GM12878 (cell line): Measurements from ENCODE around the gene PORCN. TPM values are rescaled to one million over a fixed set of nuclear protein-coding genes. Genes with fewer than 3 reads are reported as not detected.

Experiments
- ATAC-seq: fragments of 200-7000 bp; cut with Tn5 transposase; 3 replicates; pipeline ENCODE4 v1.9.1; 2020; ENCODE audit warnings: mild to moderate bottlenecking, moderate library complexity
- BruUV-seq: library from RNA; stranded (reverse); fragments of 400-500 nt; replicated peaks from 2 replicates; lab custom pipeline; 2021; lab: Mats Ljungman, UMichigan
- CTCF ChIA-PET: fragments of 300-600 bp; sonication (Branson Sonifier 250); formaldehyde crosslinking; extraction: SDS; loops from one replicate; lab custom pipeline; 2021; ENCODE audit warnings: inconsistent platforms; lab: Yijun Ruan, JAX
- POLR2A ChIA-PET: fragments of 350-600 bp; formaldehyde crosslinking; extraction: SDS; loops from one replicate; lab custom pipeline; 2021; ENCODE audit warnings: inconsistent platforms; lab: Charles Lee
- RAD21 ChIA-PET: fragments of 300-600 bp; sonication (Branson Sonifier 250); formaldehyde crosslinking; loops from one replicate; lab custom pipeline; 2023; ENCODE audit warnings: antibody characterized with exemption; ENCODE audit not compliant: unreplicated experiment; lab: Charles Lee
- SMC1A ChIA-PET: fragments of 300-600 bp; sonication (Branson Sonifier 250); formaldehyde crosslinking; loops from one replicate; lab custom pipeline; 2023; ENCODE audit not compliant: unreplicated experiment, uncharacterized antibody; lab: Charles Lee
- DNase-seq: peaks from one replicate; pipeline ENCODE4 v3.0.0-alpha.2; 2011; ENCODE audit warnings: low read depth, low spot score
- FAIRE-seq: peaks from 3 replicates; lab custom pipeline; 2011; peaks lifted over from hg19 to GRCh38; lab: Jason Lieb, UNC
- H2AFZ ChIP-seq: 2 replicates; pipeline ENCODE4 v1.6.0; 2011; ENCODE audit warnings: low read depth, low read length, control low read depth; ENCODE audit not compliant: control insufficient read depth
- H3K27ac ChIP-seq: 2 replicates; pipeline ENCODE4 v1.5.1; 2011; ENCODE audit warnings: control low read depth; ENCODE audit not compliant: control insufficient read depth, insufficient read depth
- H3K27me3 ChIP-seq, 2 experiments: replicated peaks in 1 of 2; 2 replicates each; pipeline versions ENCODE4 v1.6.0 to v1.6.1; 2011; ENCODE audit warnings: low read length in 1 of 2; ENCODE audit not compliant: control insufficient read depth in 2 of 2, insufficient read depth in 2 of 2
- H3K36me3 ChIP-seq, 2 experiments: 2 replicates each; pipeline ENCODE4 v1.5.1; 2011; ENCODE audit warnings: low read length in 1 of 2; ENCODE audit not compliant: control insufficient read depth in 2 of 2, insufficient read depth in 2 of 2
- H3K4me1 ChIP-seq: 2 replicates; pipeline ENCODE4 v1.6.1; 2011; ENCODE audit warnings: mild to moderate bottlenecking, low read length, moderate library complexity, mixed read lengths; ENCODE audit not compliant: control insufficient read depth, insufficient read depth
- H3K4me2 ChIP-seq: 2 replicates; pipeline ENCODE4 v1.6.0; 2011; ENCODE audit warnings: control low read depth; ENCODE audit not compliant: control insufficient read depth, insufficient read depth
- H3K4me3 ChIP-seq: fragments of 200-600 bp; sonication (generic); 2 replicates; pipeline ENCODE4 v1.5.1; 2016
- H3K79me2 ChIP-seq: 2 replicates; pipeline ENCODE4 v1.6.0; 2011; ENCODE audit warnings: low read length; ENCODE audit not compliant: control insufficient read depth, insufficient read depth
- H3K9ac ChIP-seq: 2 replicates; pipeline ENCODE4 v1.8.0; 2011; ENCODE audit warnings: low read length, control low read depth, mixed read lengths; ENCODE audit not compliant: control insufficient read depth, insufficient read depth
- H3K9me3 ChIP-seq: replicated peaks from 3 replicates; pipeline ENCODE4 v1.5.1; 2011; ENCODE audit warnings: mild to moderate bottlenecking, low read length; ENCODE audit not compliant: control insufficient read depth, insufficient read depth
- H4K20me1 ChIP-seq: 2 replicates; pipeline ENCODE4 v1.6.0; 2011; ENCODE audit not compliant: control insufficient read depth, insufficient read depth
- FOXM1 ChIP-seq: IDR thresholded peaks from 2 replicates; pipeline ENCODE4 v1.6.1; 2012; ENCODE audit warnings: low read depth, mild to moderate bottlenecking, inconsistent platforms, low read length, moderate library complexity
- NBN ChIP-seq: fragments of 450-650 bp; IDR thresholded peaks from 2 replicates; pipeline ENCODE4 v1.6.1; 2016
- NFIC ChIP-seq: IDR thresholded peaks from 2 replicates; pipeline ENCODE4 v1.6.1; 2012; ENCODE audit warnings: low read depth, mild to moderate bottlenecking, inconsistent platforms, low read length, moderate library complexity
- POLR2A ChIP-seq: IDR thresholded peaks from 2 replicates; pipeline ENCODE4 v1.6.1; 2011; ENCODE audit warnings: low read depth, mild to moderate bottlenecking, low read length
- SREBF1 ChIP-seq: IDR thresholded peaks from 2 replicates; pipeline ENCODE4 v1.6.1; 2012; ENCODE audit warnings: mild to moderate bottlenecking, low read length
- WGBS: methylation state at CpG from one replicate; pipeline ENCODE4 v1.1.6; 2016; ENCODE audit warnings: low lambda C conversion rate; ENCODE audit not compliant: insufficient replicate concordance, insufficient coverage; ENCODE audit errors: missing lambda C conversion rate; 5-methylcytosine and 5-hydroxymethylcytosine counted together
- in situ Hi-C: fragments of 300-500 bp; cut with MboI; formaldehyde crosslinking; loops from 9 replicates; pipeline ENCODE4 v1.14.3; 2018; ENCODE audit warnings: mixed read lengths
- intact Hi-C: fragments of 100-400 bp; cut with micrococcal nuclease; formaldehyde crosslinking; loops from one replicate; pipeline ENCODE4 v1.14.2; 2022; ENCODE audit not compliant: unreplicated experiment
- polyA plus RNA-seq, 11 experiments: library from polyadenylated mRNA; depleted of rRNA in 4 of 11; unstranded in 6 of 11; stranded (reverse) in 5 of 11; fragments of >200 nt; fragmentation: Nextera tagmentation in 4 of 11; fragmentation: Illumina TruSeq in 1 of 11; extraction: Ambion mirVana in 4 of 11; extraction: Trizol in 1 of 11; gene quantifications; 1 replicate in 1 of 11; 2 replicates in 10 of 11; pipeline versions ENCODE4 v1.2.1 to v1.2.3, GENCODE V29; 2011 to 2016; ENCODE audit warnings: inconsistent platforms in 2 of 11, missing spikeins in 2 of 11, low read depth in 1 of 11
- total RNA-seq, 4 experiments: library from RNA; depleted of rRNA in 3 of 4; stranded (reverse); fragments of >200 nt in 3 of 4; fragmentation: Illumina TruSeq in 1 of 4; extraction: Trizol in 1 of 4; gene quantifications; 2 replicates each; pipeline versions ENCODE4 v1.2.1 to v1.2.3, GENCODE V29; 2013 to 2021
- TF ChIP-seq, protein P1 (sequence below): IDR thresholded peaks from 2 replicates; pipeline ENCODE4 v1.6.1; 2011; ENCODE audit warnings: borderline replicate concordance, low read depth, mild to moderate bottlenecking, moderate library complexity, low read length; ENCODE audit not compliant: insufficient read depth, poor library complexity, severe bottlenecking
- TF ChIP-seq, protein P2 (sequence below): fragments of 450-650 bp; formaldehyde crosslinking; IDR thresholded peaks from 2 replicates; pipeline ENCODE4 v1.4.0; 2020; ENCODE audit warnings: mild to moderate bottlenecking, moderate library complexity

The PORCN gene
- total and polyA plus RNA-seq, 10 of the 15 experiments (the other 5 are each of a cell fraction or from before 2014, with no cell fraction given) = 0.27 to 21.0 (median 14.1) TPM

DNA sequence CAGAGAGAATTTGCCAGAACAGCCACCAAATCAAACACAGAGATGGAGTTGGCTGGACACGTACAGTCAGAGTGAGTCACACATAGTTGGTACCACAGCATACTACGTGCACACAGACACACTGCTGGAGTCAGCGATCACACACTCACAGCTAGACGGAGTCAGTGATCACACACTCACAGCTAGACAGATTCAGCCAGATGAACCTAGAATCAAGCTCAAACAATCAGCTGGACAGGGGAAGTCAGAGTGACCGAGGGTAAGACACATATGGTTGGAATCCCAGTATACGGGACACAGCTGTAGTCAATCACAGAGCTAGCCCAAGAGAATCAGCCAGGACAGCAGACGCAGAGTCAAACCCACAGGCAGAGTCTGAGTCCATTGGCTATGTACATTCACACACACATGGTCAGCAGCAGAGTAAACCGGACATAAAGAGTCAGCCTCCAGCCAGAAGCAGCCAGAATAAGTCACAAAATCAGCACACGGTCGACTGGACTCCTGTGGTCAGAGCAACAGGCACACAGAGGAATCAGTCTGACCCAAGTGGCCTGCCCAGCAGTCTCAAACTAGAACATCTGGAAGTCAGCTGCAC, 43.4 kb upstream of the PORCN start:
- Histone ChIP-seq H2AFZ (no peak overlapping the region), H3K36me3 (peaks cover 0 to 3% of the 10 kb centered on the region in 2 experiments; a peak in 2 of 4 replicates), H3K4me1 (peaks cover 6% of the 10 kb centered on the region), H3K4me2 (no peak overlapping the region), H3K9me3 (no peaks in the 10 kb centered on the region), H3K27ac (no peak overlapping the region), H3K27me3 (no peaks in the 10 kb centered on the region), H4K20me1 (no peaks in the 10 kb centered on the region), H3K79me2 (peaks cover 23% of the 10 kb centered on the region), H3K4me3 (no peak overlapping the region; the same call in 1 of the 2 replicates), H3K9ac (no peak overlapping the region)
- ChIA-PET SMC1A (interaction anchor here (1.0 kb wide), 1 partner anchor 9 kb away, joined by 3 read pairs; no protein-coding TSS in a partner anchor), POLR2A (interaction anchor here (0.5 kb wide), 1 partner anchor 689 kb away, joined by 4 read pairs; no protein-coding TSS in a partner anchor), RAD21 (no interaction called here), CTCF (interaction anchor here (2.0 kb wide), 1 partner anchor 9 kb away, joined by 4 read pairs; no protein-coding TSS in a partner anchor)
- no peak for FAIRE-seq
- intact Hi-C loops (loop anchor here (10.0 kb wide), 1 partner anchor 381 kb away; no protein-coding TSS in a partner anchor), in situ Hi-C loops (no loop called here)
- ATAC-seq = no peak
- TF ChIP-seq, protein P1, sequence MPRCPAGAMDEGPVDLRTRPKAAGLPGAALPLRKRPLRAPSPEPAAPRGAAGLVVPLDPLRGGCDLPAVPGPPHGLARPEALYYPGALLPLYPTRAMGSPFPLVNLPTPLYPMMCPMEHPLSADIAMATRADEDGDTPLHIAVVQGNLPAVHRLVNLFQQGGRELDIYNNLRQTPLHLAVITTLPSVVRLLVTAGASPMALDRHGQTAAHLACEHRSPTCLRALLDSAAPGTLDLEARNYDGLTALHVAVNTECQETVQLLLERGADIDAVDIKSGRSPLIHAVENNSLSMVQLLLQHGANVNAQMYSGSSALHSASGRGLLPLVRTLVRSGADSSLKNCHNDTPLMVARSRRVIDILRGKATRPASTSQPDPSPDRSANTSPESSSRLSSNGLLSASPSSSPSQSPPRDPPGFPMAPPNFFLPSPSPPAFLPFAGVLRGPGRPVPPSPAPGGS = peak; percentile 78
- TF ChIP-seq NBN = no peak
- no peak for TF ChIP-seq FOXM1
- no peak for TF ChIP-seq POLR2A
- TF ChIP-seq SREBF1 = no peak
- TF ChIP-seq, protein P2, sequence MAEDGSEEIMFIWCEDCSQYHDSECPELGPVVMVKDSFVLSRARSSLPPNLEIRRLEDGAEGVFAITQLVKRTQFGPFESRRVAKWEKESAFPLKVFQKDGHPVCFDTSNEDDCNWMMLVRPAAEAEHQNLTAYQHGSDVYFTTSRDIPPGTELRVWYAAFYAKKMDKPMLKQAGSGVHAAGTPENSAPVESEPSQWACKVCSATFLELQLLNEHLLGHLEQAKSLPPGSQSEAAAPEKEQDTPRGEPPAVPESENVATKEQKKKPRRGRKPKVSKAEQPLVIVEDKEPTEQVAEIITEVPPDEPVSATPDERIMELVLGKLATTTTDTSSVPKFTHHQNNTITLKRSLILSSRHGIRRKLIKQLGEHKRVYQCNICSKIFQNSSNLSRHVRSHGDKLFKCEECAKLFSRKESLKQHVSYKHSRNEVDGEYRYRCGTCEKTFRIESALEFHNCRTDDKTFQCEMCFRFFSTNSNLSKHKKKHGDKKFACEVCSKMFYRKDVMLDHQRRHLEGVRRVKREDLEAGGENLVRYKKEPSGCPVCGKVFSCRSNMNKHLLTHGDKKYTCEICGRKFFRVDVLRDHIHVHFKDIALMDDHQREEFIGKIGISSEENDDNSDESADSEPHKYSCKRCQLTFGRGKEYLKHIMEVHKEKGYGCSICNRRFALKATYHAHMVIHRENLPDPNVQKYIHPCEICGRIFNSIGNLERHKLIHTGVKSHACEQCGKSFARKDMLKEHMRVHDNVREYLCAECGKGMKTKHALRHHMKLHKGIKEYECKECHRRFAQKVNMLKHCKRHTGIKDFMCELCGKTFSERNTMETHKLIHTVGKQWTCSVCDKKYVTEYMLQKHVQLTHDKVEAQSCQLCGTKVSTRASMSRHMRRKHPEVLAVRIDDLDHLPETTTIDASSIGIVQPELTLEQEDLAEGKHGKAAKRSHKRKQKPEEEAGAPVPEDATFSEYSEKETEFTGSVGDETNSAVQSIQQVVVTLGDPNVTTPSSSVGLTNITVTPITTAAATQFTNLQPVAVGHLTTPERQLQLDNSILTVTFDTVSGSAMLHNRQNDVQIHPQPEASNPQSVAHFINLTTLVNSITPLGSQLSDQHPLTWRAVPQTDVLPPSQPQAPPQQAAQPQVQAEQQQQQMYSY = no peak
- no peak for TF ChIP-seq NFIC
- no TSS peak for BruUV-seq
- no peak for DNase-seq
- WGBS = 64% methylated on average over 10 of the region's 10 CpGs
